ENCODE measurements around the gene PAX2. TPM values are rescaled to one million over a fixed set of nuclear protein-coding genes. Genes with fewer than 3 reads are reported as not detected.
A peak's percentile ranks its signal among the peaks of the same experiment; 100 is the strongest.

PAX2 gene
- total and polyA plus RNA-seq, 2 of the 8 experiments (the other 6 are each of a cell fraction or from before 2014, with no cell fraction given) = 0.02 TPM; not detected in 1

DNA sequence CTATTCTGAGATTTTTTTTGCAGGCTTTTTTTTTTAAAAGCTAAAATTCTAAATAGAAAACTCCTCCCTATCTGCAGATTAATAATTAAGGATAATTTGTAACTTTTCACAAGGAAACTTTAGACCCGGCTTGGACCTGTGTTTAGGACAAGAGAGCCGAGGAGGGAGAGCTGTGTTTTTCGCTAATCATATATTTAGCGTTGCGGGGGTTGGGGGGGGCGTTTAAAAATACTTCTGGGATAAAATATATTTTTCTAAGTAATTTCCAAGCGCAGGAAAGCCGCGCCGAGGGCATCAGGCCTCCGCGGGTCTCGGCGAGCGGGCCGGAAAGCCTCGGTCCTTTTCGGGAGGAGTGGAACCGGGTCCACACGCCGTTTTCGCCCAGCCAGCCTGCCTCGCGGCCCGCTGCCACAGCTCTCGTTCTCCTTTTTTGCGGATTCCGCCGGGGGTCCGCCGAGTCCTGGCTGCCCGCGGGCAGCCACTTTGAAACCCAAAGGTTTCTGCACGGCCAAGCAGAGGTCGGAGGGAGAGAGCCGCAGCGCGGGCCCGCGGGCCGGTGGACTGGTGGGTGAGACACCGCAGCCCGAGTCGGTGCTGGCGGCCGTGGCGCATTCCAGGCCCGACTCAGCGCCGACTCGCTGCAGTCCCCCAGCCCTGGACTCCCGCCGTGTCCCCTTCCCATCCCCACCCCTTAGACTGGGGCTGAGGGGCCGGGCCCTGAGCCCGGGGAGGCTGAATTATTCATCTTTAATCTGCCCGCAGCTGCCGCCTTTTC lies 2.3 kb downstream of the PAX2 start:
- H3K18ac ChIP-seq (ENCODE audit: extremely low read depth, low read length) = no peak overlapping the region
- no peak overlapping the region for H2BK15ac ChIP-seq (ENCODE audit: low read length)
- no peak overlapping the region for H2AFZ ChIP-seq (ENCODE audit: low read length)
- H3K36me3 ChIP-seq (ENCODE audit: control insufficient read depth in 2 of 4, insufficient read depth in 4 of 4, low read length in 3 of 4) = peaks cover 0 to 7% (median 0%) of the 10 kb centered on the region in 4 experiments; a peak in 1 of 8 replicates
- WGBS, 2 experiments (ENCODE audit: extremely low coverage in 1 of 2, insufficient coverage in 1 of 2, insufficient read length in 1 of 2, insufficient replicate concordance in 2 of 2, low coverage in 1 of 2, low lambda C conversion rate in 2 of 2, missing lambda C conversion rate in 1 of 2) = 4% methylated on average over 37 of the region's 57 CpGs; no CpG with 5 or more reads in 1 of the 2 experiments
- peaks cover 2% of the 10 kb centered on the region; the same call in 1 of the 2 replicates for H3K23me2 ChIP-seq (ENCODE audit: low read depth, low read length)
- FAIRE-seq (no peak), DNase-seq (ENCODE audit: low read depth in 1 of 2, low spot score in 2 of 2) (no peak)
- no peak overlapping the region for H2BK12ac ChIP-seq (ENCODE audit: low read depth, low read length)
- H2BK120ac ChIP-seq (replicated peaks; ENCODE audit: low read depth, low read length) = no peak overlapping the region
- no peak overlapping the region for H3K23ac ChIP-seq (ENCODE audit: insufficient read length)
- no peaks in the 10 kb centered on the region for H3K9me3 ChIP-seq (ENCODE audit: insufficient read depth in 2 of 2, low read depth in 1 of 2, low read length in 1 of 2)
- no peaks in the 10 kb centered on the region for H3K79me2 ChIP-seq (ENCODE audit: control insufficient read depth in 1 of 2, insufficient read depth in 2 of 2, low read length in 2 of 2)
- ChIA-PET POLR2A (ENCODE audit: partially characterized antibody) (interaction anchor here (2.2 kb wide), 1 partner anchor 10 kb away, joined by 7 read pairs; no protein-coding TSS in a partner anchor), CTCF (ENCODE audit: partially characterized antibody) (interaction anchor here (0.6 to 1.1 kb wide), 8 partner anchors 39 to 697 kb away, joined by 3 to 4 read pairs (median 3); no protein-coding TSS in a partner anchor)
- no peak overlapping the region for H3K4ac ChIP-seq (replicated peaks; ENCODE audit: insufficient read length, low read depth, low read length)
- H3K4me1 ChIP-seq (replicated peaks in 1 of 4; ENCODE audit: control insufficient read depth in 3 of 4, insufficient read depth in 4 of 4, low read length in 3 of 4) = peaks cover 0 to 19% (median 11%) of the 10 kb centered on the region in 4 experiments; a peak in 6 of 7 replicates
- no peak overlapping the region for H2BK5ac ChIP-seq (ENCODE audit: low read depth, low read length)
- H3K79me1 ChIP-seq (ENCODE audit: low read depth, low read length) = no peaks in the 10 kb centered on the region
- no peak overlapping the region for H4K91ac ChIP-seq (replicated peaks; ENCODE audit: insufficient read length, low read length)
- H3K56ac ChIP-seq (replicated peaks; ENCODE audit: insufficient read length, low read depth, low read length) = no peak overlapping the region
- H3K14ac ChIP-seq (ENCODE audit: insufficient read length) = no peak overlapping the region
- peak overlapping the region; percentile 7 to 47; a peak in 2 of 4 replicates for H3K4me2 ChIP-seq (ENCODE audit: insufficient read depth in 1 of 2, low read depth in 2 of 2, low read length in 2 of 2)
- peaks cover 83 to 94% (median 92%) of the 10 kb centered on the region in 4 experiments for H3K27me3 ChIP-seq (replicated peaks in 1 of 4; ENCODE audit: control insufficient read depth in 3 of 4, extremely low read depth in 1 of 4, insufficient read depth in 3 of 4, low read length in 3 of 4)
- no peak overlapping the region for H4K8ac ChIP-seq (ENCODE audit: extremely low read depth, insufficient read depth, low read length)
- H2AK5ac ChIP-seq (ENCODE audit: low read depth, low read length) = no peak overlapping the region
- peak overlapping the region in 1 of 4 experiments; percentile 20; a peak in 2 of 8 replicates for H3K4me3 ChIP-seq (ENCODE audit: extremely low read depth in 1 of 4, insufficient read depth in 2 of 4, low read depth in 3 of 4, low read length in 4 of 4)
- H4K5ac ChIP-seq (ENCODE audit: insufficient read length, low read depth, low read length) = no peak overlapping the region
- H3K27ac ChIP-seq (ENCODE audit: low read depth, low read length) = no peak overlapping the region
- no peak overlapping the region for H3K9ac ChIP-seq (replicated peaks in 1 of 4; ENCODE audit: extremely low read depth in 1 of 4, low read depth in 3 of 4, low read length in 3 of 4)
- H2BK20ac ChIP-seq (ENCODE audit: low read length) = no peak overlapping the region
- peaks cover 27 to 44% of the 10 kb centered on the region in 2 experiments for H4K20me1 ChIP-seq (replicated peaks in 1 of 2; ENCODE audit: control insufficient read depth in 1 of 2, insufficient read depth in 2 of 2, low read length in 2 of 2)
- TF ChIP-seq CTBP2 (IDR thresholded peaks at IDR 0.05; ENCODE audit: borderline replicate concordance, insufficient read depth, insufficient read length, low read length) = peak; percentile 37
- no peak; the same call in 1 of the 2 replicates for TF ChIP-seq SUZ12 (IDR thresholded peaks at IDR 0.05; ENCODE audit: low read length)
- peak; percentile 71; the same call in 1 of the 2 replicates for TF ChIP-seq TEAD4 (IDR thresholded peaks at IDR 0.05; ENCODE audit: low read depth, low read length)
- TF ChIP-seq RFX5 (IDR thresholded peaks at IDR 0.05; ENCODE audit: borderline replicate concordance, low read depth, low read length) = no peak
- no peak for TF ChIP-seq SAP30 (IDR thresholded peaks at IDR 0.05; ENCODE audit: insufficient read depth, insufficient replicate concordance, low read length)
- no peak for TF ChIP-seq SIX5 (IDR thresholded peaks at IDR 0.05; ENCODE audit: low read depth, low read length)
- no peak for TF ChIP-seq BACH1 (IDR thresholded peaks at IDR 0.05; ENCODE audit: low read length)
- no peak for TF ChIP-seq CBX5 (IDR thresholded peaks at IDR 0.05; ENCODE audit: low read depth, low read length)
- TF ChIP-seq NANOG (IDR thresholded peaks at IDR 0.05; ENCODE audit: insufficient read depth, low read depth, low read length, poor library complexity, severe bottlenecking) = no peak
- TF ChIP-seq RXRA (IDR thresholded peaks at IDR 0.05; ENCODE audit: insufficient read depth, low read depth, low read length) = no peak
- TF ChIP-seq MAX (IDR thresholded peaks at IDR 0.05) = no peak

Data from H1 (cell line).